Transverse colon (tissue), 4 donors: Measurements from ENCODE around the gene ACBD6.

Experiments
- CTCF ChIP-seq, 5 experiments: fragments of 200-600 bp in 3 of 5; fragments of 450-650 bp in 2 of 5; sonication (generic) in 3 of 5; IDR thresholded peaks; 1 replicate in 2 of 5; 2 replicates in 3 of 5; pipeline ENCODE4 v1.5.1; 2016 to 2017; ENCODE audit warnings: antibody characterized with exemption in 5 of 5, inconsistent platforms in 3 of 5, mild to moderate bottlenecking in 2 of 5, moderate library complexity in 1 of 5
- EP300 ChIP-seq: sonication (generic); formaldehyde crosslinking; IDR thresholded peaks from one replicate; pipeline ENCODE4 v1.6.1; 2017; ENCODE audit warnings: antibody characterized with exemption, low read depth
- POLR2A ChIP-seq: fragments of 450-650 bp; IDR thresholded peaks from one replicate; pipeline ENCODE4 v1.6.1; 2016; ENCODE audit warnings: antibody characterized with exemption, mild to moderate bottlenecking, moderate library complexity
- POLR2AphosphoS5 ChIP-seq, 3 donors: sonication (generic); formaldehyde crosslinking; IDR thresholded peaks; one replicate each; pipeline ENCODE4 v1.6.1; 2016; ENCODE audit warnings: antibody characterized with exemption in 3 of 3

GRCh38 chr1:180484490-180484889 is 17.9 kb downstream of the ACBD6 start:
- TF ChIP-seq POLR2A: no peak
- TF ChIP-seq CTCF (IDR thresholded peaks at IDR 0.05): no peak
- TF ChIP-seq POLR2AphosphoS5 (IDR thresholded peaks at IDR 0.05): no peak
- TF ChIP-seq EP300: no peak
